Measurements from ENCODE around the gene COL9A3.

The COL9A3 gene

GRCh38 chr20:62820208-62820961, 3.5 kb downstream of the COL9A3 start:
- Histone ChIP-seq H3K4me3 (ENCODE audit: insufficient read depth in 1 of 2, low read depth in 1 of 2, low read length in 2 of 2) (no peak overlapping the region), H2BK5ac (ENCODE audit: low read depth, low read length, poor library complexity, severe bottlenecking) (no peak overlapping the region), H3K9ac (ENCODE audit: low read length) (no peak overlapping the region), H3K14ac (ENCODE audit: low read length in 2 of 2) (peak overlapping the region in 1 of 2 experiments; percentile 63), H2BK12ac (ENCODE audit: low read length in 2 of 2) (no peak overlapping the region), H2AFZ (ENCODE audit: low read depth, low read length) (no peak overlapping the region), H3K4me1 (ENCODE audit: control insufficient read depth, insufficient read depth, low read depth, low read length) (peaks cover 62% of the 10 kb centered on the region), H3K4ac (ENCODE audit: low read depth in 1 of 2, low read length in 2 of 2) (no peak overlapping the region), H3K36me3 (ENCODE audit: control insufficient read depth in 1 of 2, insufficient read depth in 2 of 2, low read depth in 1 of 2, low read length in 2 of 2) (no peaks in the 10 kb centered on the region), H3K9me3 (ENCODE audit: control insufficient read depth, low read length) (no peaks in the 10 kb centered on the region), H2BK15ac (ENCODE audit: low read depth, poor library complexity, severe bottlenecking) (no peak overlapping the region), H3K79me1 (replicated peaks; ENCODE audit: low read length, poor library complexity, severe bottlenecking) (no peaks in the 10 kb centered on the region), H2BK120ac (ENCODE audit: low read depth, low read length) (no peak overlapping the region), H4K8ac (ENCODE audit: low read length) (no peak overlapping the region), H3K4me2 (ENCODE audit: low read length, poor library complexity, severe bottlenecking) (no peak overlapping the region), H3K23ac (ENCODE audit: low read length in 2 of 2) (no peak overlapping the region), H3K18ac (ENCODE audit: low read depth in 1 of 2, low read length in 2 of 2) (peak overlapping the region in 1 of 2 experiments; percentile 14), H3K27me3 (ENCODE audit: control insufficient read depth in 1 of 2, insufficient read depth in 1 of 2, low read length in 2 of 2) (peaks cover 16 to 34% of the 10 kb centered on the region in 2 experiments), H2AK5ac (ENCODE audit: low read length, severe bottlenecking) (no peak overlapping the region), H4K91ac (ENCODE audit: low read length) (peak overlapping the region; percentile 6), H3K27ac (ENCODE audit: low read length, poor library complexity, severe bottlenecking) (no peak overlapping the region)
- 79% methylated on average over 23 of the region's 23 CpGs for WGBS
- no peak for DNase-seq

GRCh38 chr20:62820962-62821725, 4.3 kb downstream of the COL9A3 start:
- peaks cover 54% of the 10 kb centered on the region for H3K4me1 ChIP-seq (ENCODE audit: control insufficient read depth, insufficient read depth, low read depth, low read length)
- peaks cover 9 to 34% of the 10 kb centered on the region in 2 experiments for H3K27me3 ChIP-seq (ENCODE audit: control insufficient read depth in 1 of 2, insufficient read depth in 1 of 2, low read length in 2 of 2)
- no peak overlapping the region for H2BK12ac ChIP-seq (ENCODE audit: low read length in 2 of 2)
- H3K14ac ChIP-seq (ENCODE audit: low read length in 2 of 2), result no peak overlapping the region
- H3K27ac ChIP-seq (ENCODE audit: low read length, poor library complexity, severe bottlenecking), result no peak overlapping the region
- no peak overlapping the region for H3K9ac ChIP-seq (ENCODE audit: low read length)
- H3K36me3 ChIP-seq (ENCODE audit: control insufficient read depth in 1 of 2, insufficient read depth in 2 of 2, low read depth in 1 of 2, low read length in 2 of 2), result no peaks in the 10 kb centered on the region
- no peak for DNase-seq
- H3K79me1 ChIP-seq (replicated peaks; ENCODE audit: low read length, poor library complexity, severe bottlenecking), result no peaks in the 10 kb centered on the region
- H2BK120ac ChIP-seq (ENCODE audit: low read depth, low read length), result no peak overlapping the region
- H3K23ac ChIP-seq (ENCODE audit: low read length in 2 of 2), result no peak overlapping the region
- H2BK15ac ChIP-seq (ENCODE audit: low read depth, poor library complexity, severe bottlenecking), result no peak overlapping the region
- no peak overlapping the region for H3K4me3 ChIP-seq (ENCODE audit: insufficient read depth in 1 of 2, low read depth in 1 of 2, low read length in 2 of 2)
- no peak overlapping the region for H2BK5ac ChIP-seq (ENCODE audit: low read depth, low read length, poor library complexity, severe bottlenecking)
- no peak overlapping the region for H4K8ac ChIP-seq (ENCODE audit: low read length)
- H4K91ac ChIP-seq (ENCODE audit: low read length), result no peak overlapping the region
- H2AK5ac ChIP-seq (ENCODE audit: low read length, severe bottlenecking), result no peak overlapping the region
- no peak overlapping the region for H2AFZ ChIP-seq (ENCODE audit: low read depth, low read length)
- H3K18ac ChIP-seq (ENCODE audit: low read depth in 1 of 2, low read length in 2 of 2), result no peak overlapping the region
- no peak overlapping the region for H3K4ac ChIP-seq (ENCODE audit: low read depth in 1 of 2, low read length in 2 of 2)
- H3K4me2 ChIP-seq (ENCODE audit: low read length, poor library complexity, severe bottlenecking), result no peak overlapping the region
- WGBS, result 87% methylated on average over 19 of the region's 19 CpGs
- H3K9me3 ChIP-seq (ENCODE audit: control insufficient read depth, low read length), result no peaks in the 10 kb centered on the region

DNA sequence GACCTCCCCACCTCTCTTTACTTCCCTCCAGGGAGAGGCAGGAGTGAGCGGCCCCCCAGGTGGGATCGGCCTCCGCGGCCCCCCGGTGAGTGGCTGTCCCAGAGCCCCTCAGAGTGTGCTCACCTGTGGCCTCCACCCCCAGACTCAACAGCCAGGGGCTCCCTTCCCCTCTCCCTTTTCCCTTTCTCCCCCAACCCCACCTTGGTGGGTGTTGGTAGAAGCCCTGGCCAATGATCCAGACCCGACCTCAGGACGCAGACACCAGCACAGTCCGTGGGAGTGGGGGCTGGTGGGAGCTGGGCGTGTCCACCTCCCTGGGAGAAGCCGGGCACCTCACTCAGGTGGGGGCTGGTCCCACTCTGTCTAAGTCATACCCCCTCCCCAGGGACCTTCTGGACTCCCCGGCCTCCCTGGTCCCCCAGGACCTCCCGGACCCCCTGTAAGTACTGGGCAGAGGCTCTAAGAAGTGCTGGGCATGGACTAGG, 4.9 kb downstream of the COL9A3 start:
- no peak overlapping the region for H3K4me3 ChIP-seq (ENCODE audit: insufficient read depth in 1 of 2, low read depth in 1 of 2, low read length in 2 of 2)
- WGBS, result 81% methylated on average over 6 of the region's 12 CpGs
- no peak overlapping the region for H3K27ac ChIP-seq (ENCODE audit: low read length, poor library complexity, severe bottlenecking)
- no peaks in the 10 kb centered on the region for H3K79me1 ChIP-seq (replicated peaks; ENCODE audit: low read length, poor library complexity, severe bottlenecking)
- H3K4ac ChIP-seq (ENCODE audit: low read depth in 1 of 2, low read length in 2 of 2), result no peak overlapping the region
- no peak overlapping the region for H2BK5ac ChIP-seq (ENCODE audit: low read depth, low read length, poor library complexity, severe bottlenecking)
- no peak overlapping the region for H2AK5ac ChIP-seq (ENCODE audit: low read length, severe bottlenecking)
- H3K9me3 ChIP-seq (ENCODE audit: control insufficient read depth, low read length), result no peaks in the 10 kb centered on the region
- no peak overlapping the region for H2BK120ac ChIP-seq (ENCODE audit: low read depth, low read length)
- no peak overlapping the region for H2BK15ac ChIP-seq (ENCODE audit: low read depth, poor library complexity, severe bottlenecking)
- no peak overlapping the region for H3K18ac ChIP-seq (ENCODE audit: low read depth in 1 of 2, low read length in 2 of 2)
- no peak overlapping the region for H2BK12ac ChIP-seq (ENCODE audit: low read length in 2 of 2)
- no peak for DNase-seq
- no peak overlapping the region for H2AFZ ChIP-seq (ENCODE audit: low read depth, low read length)
- H3K4me1 ChIP-seq (ENCODE audit: control insufficient read depth, insufficient read depth, low read depth, low read length), result peaks cover 48% of the 10 kb centered on the region
- H3K23ac ChIP-seq (ENCODE audit: low read length in 2 of 2), result no peak overlapping the region
- H3K4me2 ChIP-seq (ENCODE audit: low read length, poor library complexity, severe bottlenecking), result no peak overlapping the region
- H4K8ac ChIP-seq (ENCODE audit: low read length), result no peak overlapping the region
- H4K91ac ChIP-seq (ENCODE audit: low read length), result no peak overlapping the region
- H3K36me3 ChIP-seq (ENCODE audit: control insufficient read depth in 1 of 2, insufficient read depth in 2 of 2, low read depth in 1 of 2, low read length in 2 of 2), result no peaks in the 10 kb centered on the region
- H3K9ac ChIP-seq (ENCODE audit: low read length), result no peak overlapping the region
- peaks cover 4 to 34% of the 10 kb centered on the region in 2 experiments for H3K27me3 ChIP-seq (ENCODE audit: control insufficient read depth in 1 of 2, insufficient read depth in 1 of 2, low read length in 2 of 2)
- no peak overlapping the region for H3K14ac ChIP-seq (ENCODE audit: low read length in 2 of 2)

GRCh38 chr20:62822239-62822787, 5.5 kb downstream of the COL9A3 start:
- no peak overlapping the region for H3K4me2 ChIP-seq (ENCODE audit: low read length, poor library complexity, severe bottlenecking)

More at GRCh38 chr20:62822239-62822787, 5.5 kb downstream of the COL9A3 start:
- Histone ChIP-seq H3K9me3 (ENCODE audit: control insufficient read depth, low read length) (no peaks in the 10 kb centered on the region), H3K27me3 (ENCODE audit: control insufficient read depth in 1 of 2, insufficient read depth in 1 of 2, low read length in 2 of 2) (peaks cover 4 to 34% of the 10 kb centered on the region in 2 experiments), H3K9ac (ENCODE audit: low read length) (no peak overlapping the region), H3K4me3 (ENCODE audit: insufficient read depth in 1 of 2, low read depth in 1 of 2, low read length in 2 of 2) (no peak overlapping the region), H4K8ac (ENCODE audit: low read length) (no peak overlapping the region), H3K14ac (ENCODE audit: low read length in 2 of 2) (no peak overlapping the region), H3K18ac (ENCODE audit: low read depth in 1 of 2, low read length in 2 of 2) (no peak overlapping the region), H2AK5ac (ENCODE audit: low read length, severe bottlenecking) (no peak overlapping the region), H4K91ac (ENCODE audit: low read length) (no peak overlapping the region), H2BK5ac (ENCODE audit: low read depth, low read length, poor library complexity, severe bottlenecking) (no peak overlapping the region), H2BK120ac (ENCODE audit: low read depth, low read length) (no peak overlapping the region), H3K4ac (ENCODE audit: low read depth in 1 of 2, low read length in 2 of 2) (no peak overlapping the region), H3K27ac (ENCODE audit: low read length, poor library complexity, severe bottlenecking) (no peak overlapping the region), H2AFZ (ENCODE audit: low read depth, low read length) (no peak overlapping the region), H2BK15ac (ENCODE audit: low read depth, poor library complexity, severe bottlenecking) (no peak overlapping the region), H2BK12ac (ENCODE audit: low read length in 2 of 2) (no peak overlapping the region), H3K23ac (ENCODE audit: low read length in 2 of 2) (no peak overlapping the region), H3K79me1 (replicated peaks; ENCODE audit: low read length, poor library complexity, severe bottlenecking) (no peaks in the 10 kb centered on the region), H3K4me1 (ENCODE audit: control insufficient read depth, insufficient read depth, low read depth, low read length) (peaks cover 44% of the 10 kb centered on the region), H3K36me3 (ENCODE audit: control insufficient read depth in 1 of 2, insufficient read depth in 2 of 2, low read depth in 1 of 2, low read length in 2 of 2) (no peaks in the 10 kb centered on the region)
- DNase-seq, result no peak
- 74% methylated on average over 6 of the region's 7 CpGs for WGBS

Measured in mesenchymal stem cell (in vitro differentiated cells and primary cell).